Omental fat pad (tissue), 4 donors: Measurements from ENCODE around the gene NLRP6. TPM values are rescaled to one million over a fixed set of nuclear protein-coding genes. Genes with fewer than 3 reads are reported as not detected.

ENCODE experiments used
- ATAC-seq: fragments of 150-250 bp; one replicate; pipeline ENCODE4 v1.9.1; 2016; ENCODE audit warnings: mild to moderate bottlenecking, moderate library complexity; ENCODE audit not compliant: low FRiP score
- DNase-seq: peaks from one replicate; pipeline ENCODE4 v3.0.0-alpha.2; 2019; ENCODE audit warnings: low spot score
- total RNA-seq, 4 donors: library from RNA; depleted of rRNA; stranded (reverse); fragments of >200 nt; gene quantifications; one replicate each; pipeline ENCODE4 v1.1.0, GENCODE V29; 2016
- TF ChIP-seq, protein P1 (sequence below), 3 donors: fragments of 450-650 bp; IDR thresholded peaks; one replicate each; pipeline ENCODE4 v1.5.1; 2016 to 2017; ENCODE audit warnings: antibody characterized with exemption in 3 of 3, mild to moderate bottlenecking in 3 of 3, moderate library complexity in 2 of 3

The NLRP6 gene
- total RNA-seq, 4 donors from 2014 or later, result 0.84 to 11.8 (median 3.8) TPM

DNA sequence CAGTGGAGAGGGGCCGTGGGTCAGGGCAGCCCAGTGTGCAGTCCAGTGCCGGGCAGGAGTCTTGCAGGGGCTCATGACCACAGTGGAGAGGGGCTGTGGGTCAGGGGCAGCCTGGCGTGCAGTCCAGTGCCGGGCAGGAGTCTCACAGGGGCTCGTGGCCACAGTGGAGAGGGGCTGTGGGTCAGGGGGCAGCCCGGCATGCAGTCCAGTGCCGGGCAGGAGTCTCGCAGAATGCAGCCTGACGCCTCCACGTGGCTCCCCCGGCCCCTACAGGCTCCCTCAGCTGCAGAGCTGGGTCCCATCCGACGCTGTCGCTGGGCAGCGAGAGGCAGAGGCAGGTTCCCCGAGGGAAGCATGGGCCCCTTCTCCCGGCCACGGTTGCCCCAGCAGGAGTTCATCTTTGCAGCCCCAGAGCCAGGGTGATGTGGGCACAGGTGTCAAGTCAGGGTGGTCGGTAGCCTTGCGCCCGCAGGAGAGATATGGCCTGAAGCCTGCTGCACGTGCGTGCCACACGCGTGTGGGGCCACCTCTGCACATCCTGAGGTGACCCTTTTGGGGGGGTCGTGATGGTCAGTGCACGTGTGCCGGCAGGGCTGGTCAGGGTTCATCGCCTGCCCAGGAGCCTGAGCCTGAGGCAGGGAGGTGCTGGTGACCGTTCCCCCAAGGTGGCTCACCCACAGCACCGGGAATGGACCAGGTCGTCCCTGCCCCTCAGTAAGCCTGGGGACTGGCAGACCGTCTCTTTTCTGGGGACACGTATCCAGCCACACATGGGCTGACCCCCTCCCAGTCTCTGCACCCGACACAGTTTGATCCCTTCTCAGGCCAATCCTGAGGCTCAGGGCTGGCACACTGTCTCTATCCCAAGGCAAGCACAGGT, 18.2 kb downstream of the NLRP6 start:
- no peak for DNase-seq
- TF ChIP-seq, protein P1, sequence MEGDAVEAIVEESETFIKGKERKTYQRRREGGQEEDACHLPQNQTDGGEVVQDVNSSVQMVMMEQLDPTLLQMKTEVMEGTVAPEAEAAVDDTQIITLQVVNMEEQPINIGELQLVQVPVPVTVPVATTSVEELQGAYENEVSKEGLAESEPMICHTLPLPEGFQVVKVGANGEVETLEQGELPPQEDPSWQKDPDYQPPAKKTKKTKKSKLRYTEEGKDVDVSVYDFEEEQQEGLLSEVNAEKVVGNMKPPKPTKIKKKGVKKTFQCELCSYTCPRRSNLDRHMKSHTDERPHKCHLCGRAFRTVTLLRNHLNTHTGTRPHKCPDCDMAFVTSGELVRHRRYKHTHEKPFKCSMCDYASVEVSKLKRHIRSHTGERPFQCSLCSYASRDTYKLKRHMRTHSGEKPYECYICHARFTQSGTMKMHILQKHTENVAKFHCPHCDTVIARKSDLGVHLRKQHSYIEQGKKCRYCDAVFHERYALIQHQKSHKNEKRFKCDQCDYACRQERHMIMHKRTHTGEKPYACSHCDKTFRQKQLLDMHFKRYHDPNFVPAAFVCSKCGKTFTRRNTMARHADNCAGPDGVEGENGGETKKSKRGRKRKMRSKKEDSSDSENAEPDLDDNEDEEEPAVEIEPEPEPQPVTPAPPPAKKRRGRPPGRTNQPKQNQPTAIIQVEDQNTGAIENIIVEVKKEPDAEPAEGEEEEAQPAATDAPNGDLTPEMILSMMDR (IDR thresholded peaks at IDR 0.05), result no peak
- no peak for ATAC-seq

DNA sequence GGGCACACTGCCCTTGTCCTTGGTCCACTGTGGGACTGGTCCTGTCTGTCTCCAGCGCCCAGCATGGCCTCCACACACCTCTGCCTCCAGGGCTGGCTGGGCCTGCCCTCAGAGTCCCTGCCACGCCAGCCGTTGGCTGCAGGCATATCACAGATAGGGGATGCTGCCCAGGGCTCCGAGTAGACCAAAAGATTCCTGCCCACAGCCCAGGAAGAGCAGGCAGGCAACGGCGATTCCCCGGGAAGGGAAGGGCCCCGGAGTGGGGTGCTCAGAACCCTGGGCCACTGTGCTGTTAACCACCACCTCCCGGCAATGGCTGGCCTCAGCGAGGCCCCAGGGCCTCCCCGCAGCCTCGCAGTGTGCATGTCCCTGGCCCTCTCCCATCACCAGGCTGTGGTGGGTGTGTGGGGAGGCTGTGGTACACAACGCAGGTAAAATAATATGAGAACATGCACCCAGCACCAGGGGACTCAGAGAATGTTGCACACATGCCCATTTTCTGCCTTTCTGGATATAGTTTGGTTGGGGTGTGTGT, 18.9 kb downstream of the NLRP6 start:
- no peak for ATAC-seq
- no peak for DNase-seq

DNA sequence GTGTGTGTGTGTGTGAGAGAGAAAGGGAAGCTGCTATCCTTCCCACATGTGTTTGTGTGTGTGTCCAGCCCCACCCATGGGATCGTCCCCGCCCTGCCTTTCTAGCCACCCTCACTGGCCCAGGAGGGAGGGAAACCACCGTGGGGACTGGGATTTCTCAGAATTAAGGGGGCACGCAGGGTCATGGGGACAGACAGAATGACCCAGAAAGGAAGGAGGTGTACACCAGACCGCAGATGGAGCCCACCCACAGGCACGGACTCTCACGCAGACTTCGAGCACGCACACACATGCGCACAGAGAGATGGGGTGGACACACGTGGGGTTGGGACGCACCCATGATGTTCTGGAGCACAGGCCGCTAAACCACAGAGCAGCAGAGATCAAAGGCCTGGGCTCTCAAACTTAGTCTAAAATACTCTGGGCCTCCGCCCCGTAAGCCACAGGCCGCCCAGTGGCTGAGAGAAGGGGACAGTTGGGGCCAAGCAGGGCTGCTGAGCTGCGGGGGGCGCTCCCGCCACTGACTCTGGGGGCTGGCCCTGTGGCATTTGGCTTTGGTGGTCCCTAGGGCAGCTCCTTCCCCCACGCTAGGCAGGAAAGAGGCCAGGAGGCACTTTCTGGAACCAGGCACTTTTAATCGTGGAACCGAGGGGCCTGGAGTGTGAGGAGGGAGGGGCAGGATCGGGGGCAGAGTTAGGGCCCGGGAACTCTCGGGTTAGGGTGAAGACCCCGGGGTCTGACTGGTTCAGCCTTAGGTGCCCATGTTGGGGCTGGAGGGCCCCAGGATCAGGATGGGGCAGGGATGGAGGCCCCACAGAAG, 19.6 kb downstream of the NLRP6 start:
- no peak for ATAC-seq
- no peak for DNase-seq
- TF ChIP-seq, protein P1 (IDR thresholded peaks at IDR 0.05), result no peak

More for the DNA sequence above, 18.9 kb downstream of the NLRP6 start:
- TF ChIP-seq, protein P1 (IDR thresholded peaks at IDR 0.05), result no peak

DNA sequence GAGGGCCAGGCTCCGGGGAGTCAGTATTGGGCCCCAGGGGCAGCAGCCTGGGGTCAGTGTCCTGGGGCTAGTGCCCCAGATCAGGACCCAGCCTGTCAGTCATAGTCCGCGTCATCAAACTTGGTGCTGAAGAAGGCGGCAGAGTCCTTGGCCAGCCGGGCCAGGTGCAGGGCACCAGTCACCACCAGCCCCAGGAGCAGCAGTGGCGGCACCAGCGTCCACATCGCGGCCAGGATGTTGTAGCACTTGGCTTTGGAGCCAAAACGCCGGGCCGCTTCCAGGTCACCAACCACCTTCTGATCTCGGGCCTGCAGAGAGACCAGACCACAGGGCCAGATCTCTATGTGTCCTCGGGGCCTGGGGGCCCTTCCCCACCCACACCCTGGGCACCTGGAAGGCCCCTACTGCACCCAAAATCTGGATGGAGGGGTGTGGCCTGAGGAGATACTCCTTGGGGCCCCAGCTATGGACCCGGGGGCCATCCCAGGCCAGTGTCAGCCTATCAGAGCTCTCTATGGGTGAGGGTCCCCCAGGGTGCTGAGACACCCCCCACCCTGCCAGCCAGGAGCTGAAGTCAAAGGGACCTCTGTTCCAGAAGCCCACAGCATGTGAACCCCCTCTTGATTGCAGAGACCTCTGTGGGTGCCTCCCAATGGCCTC, 20.3 kb downstream of the NLRP6 start:
- ATAC-seq, result no peak

GRCh38 chr11:299081-299891, 21.1 kb downstream of the NLRP6 start, which contains the start of gene IFITM5:
Gene IFITM5, minus strand, starts transcription at chr11:299526. Its CDS starts 36 bp downstream, at chr11:299490.
- no peak for ATAC-seq
- TF ChIP-seq, protein P1 (IDR thresholded peaks at IDR 0.05), result no peak
- DNase-seq, result no peak

More for the DNA sequence above, 20.3 kb downstream of the NLRP6 start:
- TF ChIP-seq, protein P1 (IDR thresholded peaks at IDR 0.05), result no peak
- no peak for DNase-seq
